GM21526 (cell line): ENCODE results near the gene KCNG1.
"Not testable (repeated sequence)": the region's sequence is repeated elsewhere in the genome, so short reads cannot be mapped to it uniquely, and the experiment has no call there.

Experiments used
- ATAC-seq: cut with Tn5 transposase; IDR thresholded peaks from one replicate; pipeline ENCODE4 v1.9.1; 2021; ENCODE audit warnings: moderate library complexity; ENCODE audit not compliant: unreplicated experiment, low FRiP score

Gene KCNG1

DNA sequence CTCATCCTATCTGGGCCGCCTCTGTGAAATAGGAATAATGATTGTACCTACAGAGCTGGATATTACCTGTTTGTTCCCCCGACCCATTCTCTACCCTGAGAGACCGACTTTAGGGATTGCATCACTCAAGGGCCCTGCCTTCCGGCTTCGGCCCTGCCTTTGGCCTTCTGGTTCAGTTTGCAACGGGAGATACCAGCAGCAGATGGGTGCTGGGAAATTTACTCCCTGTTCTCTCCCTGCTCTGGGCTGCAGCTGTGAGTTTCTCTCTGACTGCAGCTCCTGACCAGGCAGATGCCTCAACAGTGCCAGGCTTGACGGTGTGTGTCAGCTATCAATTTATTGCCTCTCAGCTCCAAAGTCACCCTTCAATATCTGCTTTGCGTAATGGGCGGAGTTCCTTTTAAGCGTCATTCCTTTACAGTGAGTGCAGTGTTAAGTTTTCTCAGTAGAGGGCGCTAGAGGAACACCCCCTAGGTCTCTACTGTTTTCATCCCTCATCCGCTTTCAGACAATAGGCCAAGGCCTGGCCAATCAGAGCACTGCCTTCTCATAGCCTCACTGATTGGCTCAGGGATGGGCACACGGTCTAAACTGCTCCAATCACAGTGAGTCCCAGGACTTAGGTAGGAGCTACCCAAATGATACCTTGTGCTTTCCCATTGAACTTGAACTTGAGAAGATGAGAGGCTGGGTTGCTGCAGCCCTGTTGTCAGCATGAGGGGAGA, 30.0 kb downstream of the KCNG1 start:
- ATAC-seq: no peak

DNA sequence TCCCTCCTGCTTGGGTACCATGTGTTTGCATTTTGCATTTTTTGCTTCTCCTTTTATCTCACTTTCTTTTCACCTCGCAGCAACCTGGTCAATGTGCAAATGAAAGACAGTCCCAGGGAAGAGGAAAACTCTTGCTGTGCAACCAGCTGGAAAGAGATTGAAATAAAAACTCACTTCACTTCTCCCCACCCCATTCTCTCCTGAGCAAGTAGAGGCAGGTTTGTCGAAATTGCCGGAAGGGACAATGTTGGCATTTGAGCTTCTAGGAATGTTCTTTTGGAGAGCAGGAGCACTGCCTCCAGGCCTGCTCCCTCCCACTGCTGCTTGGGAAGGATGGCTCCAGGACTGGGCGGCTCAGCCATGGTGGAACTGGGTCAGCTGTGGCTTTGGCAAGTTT, 30.6 kb downstream of the KCNG1 start:
- no peak for ATAC-seq

DNA sequence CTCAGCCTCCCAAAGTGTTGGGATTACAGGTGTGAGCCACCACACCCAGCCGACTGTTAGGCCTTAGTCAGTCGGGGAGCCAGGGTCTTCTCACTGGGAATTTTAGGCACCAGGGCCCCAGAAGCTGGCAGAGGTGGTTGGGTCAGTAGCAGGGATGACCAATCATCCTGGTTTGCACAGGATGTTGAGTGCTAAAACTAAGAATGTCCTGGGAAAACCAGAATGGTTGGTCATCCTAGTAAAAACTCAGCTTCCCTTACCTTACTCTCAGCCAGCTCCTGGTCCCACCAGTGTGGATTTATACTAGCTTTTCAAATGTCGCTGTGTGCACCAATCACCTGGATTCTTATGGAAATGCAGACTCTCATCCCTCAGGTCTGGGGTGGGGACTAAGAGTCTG, 31.8 kb downstream of the KCNG1 start:
- no peak for ATAC-seq

DNA sequence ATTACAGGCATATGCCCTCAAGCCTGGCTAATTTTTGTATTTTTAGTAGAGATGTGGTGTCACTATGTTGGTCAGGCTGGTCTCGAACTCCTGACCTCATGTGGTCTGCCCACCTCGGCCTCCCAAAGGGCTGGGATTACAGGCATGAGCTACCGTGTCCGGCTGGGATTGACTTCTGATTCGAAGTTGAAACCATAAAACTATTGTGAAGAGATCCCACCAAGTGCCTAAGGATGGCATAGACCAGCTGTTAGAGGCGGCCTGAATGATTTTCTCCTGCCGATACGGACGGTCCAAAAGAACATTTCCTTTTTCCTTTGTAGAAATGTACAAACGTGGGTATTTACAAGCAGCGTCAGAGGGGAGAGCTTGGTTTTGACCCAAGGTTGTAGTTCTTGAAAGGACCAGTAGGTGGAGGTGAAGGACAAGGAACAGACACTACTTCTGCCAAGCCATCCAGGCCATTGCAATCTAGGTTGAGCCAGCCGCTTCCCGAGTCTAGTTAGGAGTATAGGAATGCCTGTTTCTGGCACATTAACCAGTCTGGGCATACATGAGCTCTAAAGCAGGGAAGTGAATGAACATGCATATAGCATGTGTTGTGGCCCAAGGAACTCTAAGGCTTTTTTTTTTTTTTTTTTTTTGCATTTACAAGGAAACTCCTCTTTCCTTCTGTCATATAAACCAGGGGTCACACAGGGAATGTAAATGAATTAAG, 35.3 kb downstream of the KCNG1 start:
- no peak for ATAC-seq

DNA sequence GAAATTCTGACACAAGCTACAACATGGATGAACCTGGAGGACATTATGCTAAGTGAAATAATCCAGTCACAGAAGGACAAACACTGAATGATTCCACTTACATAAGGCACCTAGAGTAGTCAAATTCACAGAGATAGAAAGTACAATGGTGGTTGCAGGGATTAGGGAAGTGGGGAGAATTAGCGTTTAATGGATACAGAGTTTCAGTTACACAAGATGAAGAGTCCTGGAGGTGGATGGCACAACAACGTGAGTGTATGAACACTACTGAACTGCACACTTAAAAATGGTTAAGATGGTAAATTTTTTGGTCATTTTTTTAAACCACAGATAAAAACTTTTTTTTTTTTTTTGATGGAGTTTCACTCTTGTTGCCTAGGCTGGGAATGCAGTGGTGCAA, 39.6 kb downstream of the KCNG1 start:
- ATAC-seq: no peak

DNA sequence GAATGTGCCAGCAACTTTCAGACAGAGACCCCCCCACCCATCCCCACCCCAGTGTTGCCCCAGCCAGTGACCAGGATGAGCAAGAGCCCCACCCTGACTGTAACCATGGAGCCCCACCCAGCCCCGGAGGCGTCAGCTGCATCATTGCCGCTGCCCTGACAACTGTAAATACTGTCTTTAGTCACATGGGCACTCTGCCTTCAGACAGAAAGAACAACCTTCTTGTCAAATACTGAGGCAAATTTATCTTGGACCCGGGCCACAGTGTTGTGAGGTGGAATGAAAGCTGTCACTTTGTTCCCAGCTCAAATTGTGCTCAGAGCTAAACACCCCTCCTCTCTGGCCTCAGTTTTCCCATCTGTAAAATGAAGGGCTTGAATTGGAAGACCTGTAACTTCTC, 40.5 kb downstream of the KCNG1 start:
- ATAC-seq: no peak

DNA sequence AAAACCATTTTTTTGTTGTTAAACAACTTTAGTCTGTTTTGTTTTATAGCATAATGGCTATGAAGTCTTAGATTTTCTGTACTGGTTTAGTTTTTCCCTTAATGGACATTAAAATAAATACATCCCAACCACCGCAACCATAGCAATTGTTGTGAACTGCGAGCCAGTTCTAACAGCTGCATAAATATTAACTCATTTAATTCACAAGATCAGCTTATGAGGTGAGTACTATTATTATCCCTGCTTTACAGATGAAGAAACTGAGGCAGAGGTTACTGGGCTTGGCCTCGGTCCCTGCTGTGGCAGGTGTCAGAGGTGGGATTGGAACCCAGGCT, 41.2 kb downstream of the KCNG1 start:
- ATAC-seq: no peak

DNA sequence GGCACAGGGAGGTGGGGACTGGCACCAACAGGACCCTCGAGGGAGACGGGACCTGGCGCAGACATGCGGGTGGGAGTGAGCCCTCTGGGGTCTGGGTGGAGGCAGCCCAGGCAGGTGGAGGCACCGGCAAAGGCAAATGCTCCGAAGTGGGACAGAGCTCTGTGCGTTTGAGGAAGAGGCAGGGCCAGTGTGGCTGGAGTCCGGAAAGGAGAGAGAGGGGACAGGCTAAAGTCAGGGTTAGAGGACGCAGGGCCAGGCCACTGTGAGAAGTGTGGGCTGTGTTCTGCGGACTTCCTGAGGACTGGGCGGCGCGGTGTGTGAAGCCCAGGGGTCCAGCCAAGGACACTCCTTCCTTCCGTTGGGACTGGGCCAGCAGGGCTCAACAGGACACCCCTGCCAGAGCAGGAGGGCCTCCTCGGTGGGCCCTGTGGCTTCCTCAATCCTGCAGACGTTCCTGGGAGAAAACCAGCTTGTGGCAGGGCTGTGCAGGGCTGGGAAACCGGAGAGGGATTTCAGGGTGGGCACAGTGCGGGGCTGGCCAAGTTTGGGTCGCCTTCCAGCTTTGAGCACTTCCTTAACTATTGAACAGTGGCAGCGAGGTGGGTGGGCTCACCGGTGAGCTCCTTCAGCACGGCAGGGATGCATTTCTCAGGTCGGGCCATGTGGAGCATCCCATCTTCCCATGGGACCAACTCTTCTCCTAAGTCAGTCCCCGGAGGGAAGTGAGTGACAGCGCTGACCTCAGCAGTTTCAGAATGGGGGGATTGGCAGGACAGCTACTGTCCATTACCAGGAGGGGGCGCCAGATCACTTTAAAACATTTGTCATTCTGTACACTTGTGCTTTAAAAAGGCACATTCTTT, 41.8 kb downstream of the KCNG1 start:
- ATAC-seq: no peak

DNA sequence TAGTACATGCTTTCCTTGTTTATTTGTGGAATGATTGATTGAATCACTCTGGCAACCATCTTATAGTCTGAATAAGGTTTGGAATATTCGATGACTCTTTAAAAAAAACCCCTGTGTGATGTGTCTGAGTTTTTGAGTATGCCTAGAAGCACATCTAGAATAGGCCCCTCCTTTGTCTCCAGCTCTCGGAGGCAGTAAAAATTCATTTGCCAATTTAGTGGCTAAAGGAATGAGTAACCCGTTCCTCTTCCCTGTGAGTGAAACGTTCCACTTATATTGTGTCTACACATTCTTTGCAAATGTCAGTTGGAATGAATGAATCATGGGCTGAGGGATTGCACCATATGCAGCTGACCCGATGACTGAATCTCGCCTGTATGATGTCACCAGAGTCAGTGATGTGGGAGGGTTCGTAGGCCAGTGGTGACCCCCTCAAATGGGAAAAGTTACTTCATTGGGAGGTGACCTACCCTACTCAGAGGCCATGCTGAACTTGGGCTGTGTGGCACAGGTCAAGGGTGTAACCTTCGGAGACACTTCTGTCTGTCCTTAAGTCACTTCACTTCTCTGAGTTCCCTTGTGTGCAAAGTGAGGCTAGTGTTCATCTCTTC, 42.7 kb downstream of the KCNG1 start:
- no peak for ATAC-seq

DNA sequence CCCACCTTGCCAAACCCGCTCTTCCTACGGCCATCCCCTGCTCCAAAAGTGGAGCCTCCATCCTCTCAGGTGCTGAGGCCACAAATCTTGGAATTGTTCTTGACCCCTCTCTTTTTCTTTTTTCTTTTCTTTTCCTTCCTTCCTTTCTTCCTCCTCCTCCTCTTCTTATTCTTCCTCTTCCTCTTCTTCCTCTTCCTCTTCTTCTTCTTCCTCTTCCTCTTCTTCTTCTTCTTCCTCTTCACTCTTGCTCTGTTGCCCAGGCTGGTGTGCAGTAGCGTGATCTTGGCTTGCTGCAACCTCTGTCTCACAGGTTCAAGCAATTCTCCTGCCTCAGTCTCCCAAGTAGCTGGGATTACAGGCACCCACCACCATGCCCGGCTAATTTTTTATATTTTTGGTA, 44.4 kb downstream of the KCNG1 start:
- not testable (repeated sequence) for ATAC-seq

DNA sequence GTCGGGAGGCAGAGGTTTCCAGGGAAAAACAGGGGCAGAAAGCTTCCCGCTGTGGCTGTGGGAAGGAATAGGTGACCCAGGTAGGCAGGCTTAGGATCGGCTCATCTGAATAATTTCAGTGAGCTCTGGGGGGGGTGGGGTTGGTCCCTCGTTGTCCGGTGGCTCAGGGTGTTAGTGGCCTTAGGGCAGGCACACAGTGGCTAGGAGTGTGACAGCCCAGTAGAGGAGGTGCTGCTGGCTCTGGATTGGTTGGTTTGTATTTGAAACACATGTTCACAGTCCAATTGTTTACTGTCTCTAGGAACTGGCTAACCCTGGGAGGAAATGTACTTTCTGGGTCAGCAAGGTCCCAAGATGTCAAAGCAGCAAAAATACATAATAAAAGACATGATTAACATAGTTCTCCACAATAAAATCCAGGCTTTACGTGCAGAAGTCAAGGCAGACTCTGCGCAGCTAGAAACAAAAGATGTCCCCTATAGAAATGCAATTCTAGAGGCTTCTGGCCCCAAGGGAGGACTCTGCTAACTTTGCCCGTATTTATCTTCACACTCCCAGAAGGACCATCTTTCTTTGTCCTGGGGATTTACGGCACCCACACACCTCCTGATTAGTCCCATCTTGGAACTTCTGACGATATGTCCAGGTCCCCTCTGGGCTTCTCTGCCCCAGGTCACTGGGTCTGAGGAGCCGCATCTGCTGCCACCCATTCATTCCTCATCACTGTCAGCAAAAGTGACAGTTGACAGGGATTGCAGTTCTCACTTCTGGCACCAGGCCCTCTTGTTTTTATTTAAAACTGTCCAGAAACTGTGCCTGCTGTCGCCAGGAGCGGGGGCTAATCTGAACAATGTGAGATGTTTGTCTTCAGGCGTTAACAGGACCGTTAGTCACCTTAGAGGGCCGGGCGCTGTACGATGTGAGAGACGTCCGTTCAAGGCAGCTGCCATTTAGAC, 45.6 kb downstream of the KCNG1 start:
- ATAC-seq: no peak

DNA sequence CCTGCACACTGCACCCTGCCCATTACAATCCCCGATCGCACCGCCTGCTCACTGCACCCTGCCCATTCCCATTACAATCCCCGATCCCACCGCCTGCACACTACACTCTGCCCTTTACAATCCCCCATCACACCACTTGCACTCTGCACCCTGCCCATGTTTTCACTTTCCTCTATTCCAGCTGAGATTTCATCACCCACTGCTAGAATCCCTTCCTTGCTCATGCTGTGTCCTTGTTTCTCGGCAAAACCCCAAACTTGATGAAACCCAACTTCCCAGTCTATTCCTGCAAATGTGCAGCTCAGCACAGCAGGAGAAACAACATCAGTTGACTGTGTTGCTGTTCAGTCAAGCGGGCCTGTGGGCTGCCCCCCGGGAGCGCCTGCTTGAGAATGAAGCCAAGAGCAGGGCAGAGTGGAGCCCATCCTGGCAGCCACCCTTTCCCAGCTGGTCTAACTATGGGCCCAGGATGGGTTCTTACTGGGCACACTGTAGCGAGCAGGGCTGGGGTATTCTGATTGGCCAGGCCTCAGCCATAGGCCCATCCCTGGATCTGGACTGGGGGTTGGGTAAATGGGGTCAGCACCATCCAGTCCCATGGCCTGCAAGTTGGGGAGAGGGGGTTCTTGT, 47.1 kb downstream of the KCNG1 start:
- ATAC-seq: no peak

DNA sequence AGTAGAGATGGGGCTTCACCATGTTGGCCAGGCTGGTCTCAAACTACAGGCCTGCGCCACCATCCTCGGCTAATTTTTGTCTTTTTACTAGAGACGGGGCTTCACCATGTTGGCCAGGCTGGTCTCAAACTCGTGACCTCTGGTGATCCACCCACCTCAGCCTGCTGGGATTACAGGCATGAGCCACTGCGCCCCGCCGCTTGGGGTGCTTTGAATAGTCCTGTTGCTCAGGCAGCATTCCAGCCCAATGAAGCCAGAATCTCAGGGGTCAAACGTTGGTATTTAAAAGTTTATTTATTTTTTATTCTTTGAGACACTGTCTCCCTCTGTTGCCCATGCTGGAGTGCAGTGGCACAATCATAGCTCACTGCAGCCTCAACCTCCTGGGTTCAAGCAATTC, 53.0 kb downstream of the KCNG1 start:
- ATAC-seq: no peak

DNA sequence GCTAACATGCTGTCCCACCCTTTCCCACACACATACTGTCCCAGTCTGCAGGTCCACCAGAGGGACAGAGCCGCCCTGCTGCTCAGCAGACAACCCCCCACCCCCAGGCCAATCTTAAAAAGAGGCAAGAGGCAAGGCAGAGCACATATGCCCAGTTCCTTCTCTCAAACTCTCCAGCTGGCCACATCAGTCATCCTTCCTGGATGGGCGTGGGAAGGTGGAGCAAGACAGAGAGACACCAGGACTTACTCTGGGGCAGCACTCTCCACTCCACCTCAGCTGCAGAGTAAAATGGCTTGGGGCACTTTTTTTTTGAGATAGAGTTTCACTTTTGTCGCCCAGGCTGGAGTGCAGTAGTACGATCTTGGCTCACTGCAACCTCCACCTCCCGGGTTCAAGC, 53.5 kb downstream of the KCNG1 start:
- ATAC-seq: no peak

DNA sequence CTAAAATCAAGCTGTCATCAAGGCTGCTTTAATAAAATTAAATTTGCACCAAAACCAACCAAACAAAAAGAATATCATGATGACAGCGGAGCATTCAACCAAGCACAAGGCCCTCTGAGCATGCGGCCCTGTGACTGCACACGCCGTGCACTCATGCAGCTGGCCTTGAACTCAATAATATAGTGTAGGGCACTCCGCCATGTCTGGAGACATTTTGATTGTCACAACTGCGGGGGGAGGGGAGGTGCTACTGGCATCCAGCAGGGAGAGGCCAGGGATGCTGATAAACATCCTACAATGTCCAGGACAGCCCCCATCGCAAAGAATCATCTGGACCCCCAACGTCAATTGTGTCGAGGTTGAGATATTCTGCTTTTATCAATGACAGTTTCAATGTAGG, 54.6 kb downstream of the KCNG1 start:
- ATAC-seq: no peak

DNA sequence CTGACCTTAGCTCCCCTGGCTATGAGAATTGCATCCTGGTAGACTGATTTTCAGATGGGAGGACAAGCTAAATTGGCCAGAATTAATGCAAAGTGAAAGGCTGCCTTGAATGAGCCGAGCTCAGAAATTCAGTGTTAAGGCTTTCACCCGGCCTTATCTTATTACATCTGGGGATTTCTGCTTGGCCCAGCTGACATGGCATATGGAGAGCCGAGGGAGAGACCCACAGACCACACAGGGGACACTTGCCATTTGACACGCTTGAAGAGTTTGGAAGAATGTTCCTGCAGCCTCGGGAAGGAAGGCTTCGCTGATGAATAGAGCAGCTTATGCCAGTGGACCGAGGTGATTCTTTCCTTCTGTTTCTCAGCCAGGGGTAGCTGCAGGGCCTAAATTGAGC, 55.3 kb downstream of the KCNG1 start:
- ATAC-seq: no peak

DNA sequence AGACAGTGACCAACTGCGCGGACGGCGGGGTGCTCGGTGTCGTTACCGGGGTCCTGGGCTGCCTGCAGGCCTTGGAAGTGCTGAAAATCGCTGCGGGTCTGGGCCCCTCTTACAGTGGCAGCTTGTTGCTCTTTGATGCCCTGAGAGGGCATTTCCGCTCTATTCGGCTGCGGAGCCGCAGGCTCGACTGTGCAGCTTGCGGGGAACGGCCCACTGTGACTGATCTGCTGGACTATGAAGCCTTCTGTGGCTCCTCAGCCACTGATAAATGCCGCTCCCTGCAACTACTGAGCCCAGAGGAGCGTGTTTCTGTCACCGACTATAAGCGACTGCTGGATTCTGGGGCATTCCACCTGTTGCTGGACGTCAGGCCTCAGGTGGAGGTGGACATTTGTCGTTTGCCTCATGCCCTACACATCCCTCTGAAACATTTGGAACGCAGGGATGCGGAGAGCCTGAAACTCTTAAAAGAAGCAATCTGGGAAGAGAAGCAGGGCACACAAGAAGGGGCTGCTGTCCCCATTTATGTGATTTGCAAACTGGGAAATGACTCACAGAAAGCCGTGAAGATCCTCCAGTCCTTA, 63.3 kb downstream of the KCNG1 start:
- ATAC-seq: no peak

DNA sequence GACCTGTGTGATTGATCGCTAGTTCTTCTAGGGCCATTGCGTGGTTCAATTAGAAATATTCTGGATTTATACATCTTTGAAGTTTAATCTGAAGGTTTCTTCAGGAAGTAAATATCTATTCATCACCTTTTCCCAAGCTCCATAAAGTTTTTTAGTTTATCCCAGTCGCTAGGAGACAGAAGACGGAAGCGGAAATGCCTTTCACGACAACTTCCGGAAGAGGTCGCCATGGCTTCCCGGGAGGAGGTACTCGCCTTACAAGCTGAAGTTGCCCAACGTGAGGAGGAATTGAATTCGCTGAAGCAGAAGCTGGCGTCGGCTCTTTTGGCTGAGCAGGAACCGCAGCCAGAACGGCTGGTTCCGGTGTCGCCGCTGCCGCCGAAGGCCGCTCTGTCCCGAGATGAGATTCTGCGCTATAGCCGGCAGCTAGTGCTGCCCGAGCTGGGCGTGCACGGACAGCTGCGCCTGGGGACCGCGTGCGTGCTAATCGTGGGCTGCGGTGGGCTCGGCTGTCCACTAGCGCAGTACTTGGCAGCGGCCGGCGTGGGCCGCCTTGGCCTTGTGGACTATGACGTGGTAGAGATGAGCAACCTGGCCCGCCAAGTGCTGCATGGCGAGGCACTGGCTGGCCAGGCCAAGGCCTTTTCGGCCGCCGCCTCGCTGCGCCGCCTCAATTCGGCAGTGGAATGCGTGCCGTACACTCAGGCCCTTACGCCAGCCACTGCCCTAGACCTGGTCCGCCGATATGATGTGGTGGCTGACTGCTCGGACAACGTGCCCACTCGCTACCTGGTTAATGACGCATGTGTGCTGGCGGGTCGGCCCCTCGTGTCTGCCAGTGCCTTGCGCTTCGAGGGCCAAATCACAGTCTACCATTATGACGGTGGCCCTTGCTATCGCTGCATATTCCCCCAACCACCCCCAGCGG, 64.0 kb downstream of the KCNG1 start, which contains the start of gene MOCS3:
Gene MOCS3 (plus strand): TSS at position 204 of the 928 bp plus-strand sequence. CDS start 25 bp downstream, at position 229.
- peak; percentile 69 for ATAC-seq
